Colon (tissue), 2 donors: Measurements from ENCODE around the gene RPL22.

Source experiments
- FAIRE-seq: peaks from 2 replicates; lab custom pipeline; 2012; peaks lifted over from hg19 to GRCh38; lab: Jason Lieb, UNC
- donor health status: control.
- donor health status: control.

RPL22 gene

DNA sequence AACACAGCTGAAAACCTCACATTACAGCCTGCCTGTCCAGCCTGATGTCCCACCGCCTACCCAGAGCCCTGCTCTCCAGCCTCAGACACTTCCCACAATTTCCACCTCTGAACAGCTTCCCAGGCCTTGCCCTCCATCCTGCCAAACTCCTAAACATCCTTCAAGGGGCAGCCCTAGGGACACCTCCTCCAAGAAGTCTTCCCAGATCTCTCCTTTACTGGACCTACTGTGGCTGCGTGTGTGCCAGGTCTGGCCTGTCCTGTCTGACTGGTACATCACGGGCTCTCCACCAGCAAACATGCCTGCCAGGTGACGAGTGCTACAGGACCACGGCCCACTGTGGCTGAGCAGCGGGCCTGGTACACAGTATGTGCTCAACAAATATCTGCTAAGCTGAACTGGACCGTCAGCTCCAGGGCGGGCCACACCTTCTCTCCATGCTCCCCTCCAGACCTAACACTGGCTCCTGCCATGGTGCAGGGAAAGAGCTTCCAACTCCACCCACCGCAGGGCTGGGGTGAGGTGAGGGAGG lies 48.0 kb downstream of the RPL22 start:
- FAIRE-seq: no peak

DNA sequence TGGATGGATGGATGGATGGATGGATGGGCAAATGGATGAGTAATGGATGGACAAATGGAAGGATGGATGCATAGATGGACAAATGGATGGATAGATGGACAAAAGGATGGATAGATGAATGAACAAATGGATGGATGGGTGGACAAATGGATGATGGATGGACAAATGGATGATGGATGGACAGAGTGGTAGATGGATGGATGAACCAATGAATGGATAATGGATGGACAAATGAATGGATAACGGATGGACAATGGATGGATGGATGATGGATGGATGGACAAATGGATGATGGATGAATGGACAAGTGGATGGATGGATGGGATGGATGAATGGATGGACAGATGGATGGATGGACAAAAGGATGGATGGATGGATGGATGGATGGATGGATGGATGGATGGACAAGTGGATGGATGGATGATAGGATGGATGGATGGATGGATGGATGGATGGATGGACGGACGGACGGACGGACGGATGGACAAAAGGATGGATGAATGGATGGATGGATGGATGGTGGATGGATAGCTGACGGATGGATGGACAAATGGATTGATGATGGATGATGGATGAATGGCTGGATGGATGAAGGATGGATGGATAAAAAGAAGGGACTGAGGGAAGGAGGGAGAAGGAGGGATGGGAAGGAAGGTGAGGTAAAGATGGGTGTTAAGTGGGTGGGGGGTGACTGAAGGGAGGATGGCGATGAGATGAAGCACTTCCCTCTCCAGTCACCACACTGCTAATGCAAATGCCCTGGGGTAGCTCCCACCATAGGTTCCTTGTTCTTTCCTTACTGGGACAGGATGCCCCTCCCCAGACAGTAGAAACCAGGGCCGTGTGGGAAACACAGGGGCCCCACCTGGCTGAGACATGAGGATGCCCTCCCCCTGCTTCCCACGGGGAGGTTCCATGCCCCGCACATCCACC lies 49.1 kb downstream of the RPL22 start:
- no peak for FAIRE-seq

DNA sequence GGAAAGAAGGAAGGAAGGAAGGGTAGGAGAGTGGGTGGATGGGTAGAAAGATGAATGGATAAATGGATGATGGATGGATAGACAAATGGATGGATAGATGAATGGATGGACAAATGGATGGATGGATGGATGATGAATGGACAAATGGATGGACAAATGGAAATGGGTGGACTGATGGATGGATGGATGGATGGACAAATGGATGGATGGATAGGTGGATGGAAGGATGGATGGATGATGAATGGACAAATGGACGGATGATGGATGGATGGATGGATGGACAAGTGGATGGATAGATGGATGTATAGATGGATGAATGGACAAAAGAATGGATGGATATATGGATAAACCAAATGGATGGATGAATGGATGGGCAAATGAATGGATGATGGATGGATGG lies 49.8 kb downstream of the RPL22 start:
- FAIRE-seq: no peak

DNA sequence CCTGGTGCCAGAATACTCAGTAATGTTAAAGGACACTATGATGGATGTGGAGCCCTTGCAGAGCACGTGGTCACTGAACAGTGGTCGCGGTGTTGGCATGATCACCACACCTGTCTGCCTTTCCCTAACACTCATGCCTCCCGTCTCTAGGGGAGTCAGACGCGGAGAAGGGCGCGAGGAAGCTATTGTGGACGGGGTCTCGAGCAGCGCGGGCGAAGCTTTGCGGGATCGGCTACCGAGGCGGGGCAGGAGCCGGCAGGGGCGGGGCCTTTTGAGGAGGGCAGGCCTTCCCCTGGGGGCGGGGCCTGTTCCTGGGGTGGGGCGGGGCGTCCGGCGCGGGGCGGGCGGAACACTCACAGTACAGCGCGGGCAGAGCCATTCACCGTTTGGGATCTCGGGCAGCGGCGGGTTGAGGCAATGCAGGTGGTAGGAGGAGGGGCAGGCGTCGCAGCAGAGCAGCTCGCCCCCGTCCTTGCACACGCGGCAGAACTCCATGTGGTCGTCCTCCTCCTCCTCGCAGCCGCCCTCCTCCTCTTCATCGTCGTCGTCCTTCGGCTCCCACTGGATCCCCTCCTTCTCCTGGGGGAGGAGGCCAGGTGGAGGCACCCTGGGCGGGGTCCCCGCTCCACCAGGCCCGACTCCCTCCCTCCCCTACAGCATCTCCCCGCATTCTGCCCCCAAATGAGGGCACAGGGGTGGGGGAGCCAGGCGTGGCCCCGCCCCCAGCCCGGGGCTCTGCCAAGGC lies 50.7 kb downstream of the RPL22 start:
- FAIRE-seq: no peak

DNA sequence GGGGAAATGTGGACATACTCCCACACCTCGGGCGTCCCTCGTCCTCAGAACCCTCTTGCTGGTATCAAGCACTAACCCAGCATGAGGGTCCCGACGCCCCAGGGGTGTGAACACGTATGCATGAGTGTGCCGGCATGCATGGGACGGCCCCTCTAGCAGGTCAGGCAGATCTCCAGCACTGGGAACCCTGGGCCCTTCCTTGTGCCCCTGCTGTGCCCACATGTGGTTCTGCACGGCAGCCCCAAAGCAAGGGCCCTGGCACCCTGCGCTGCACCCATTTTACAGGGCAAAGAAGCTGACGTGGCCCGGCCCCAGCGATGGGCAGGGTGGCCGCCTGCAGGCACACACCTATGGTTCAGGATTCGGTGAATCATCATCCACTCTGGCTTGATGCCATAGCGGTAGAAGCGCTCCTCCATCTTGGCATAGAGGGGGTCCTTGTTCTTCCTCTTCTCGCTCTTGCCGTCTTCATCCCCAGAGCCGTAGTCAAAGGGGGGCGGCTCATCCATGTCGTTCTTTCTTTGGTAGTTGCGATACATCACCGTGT lies 53.5 kb downstream of the RPL22 start:
- no peak for FAIRE-seq

DNA sequence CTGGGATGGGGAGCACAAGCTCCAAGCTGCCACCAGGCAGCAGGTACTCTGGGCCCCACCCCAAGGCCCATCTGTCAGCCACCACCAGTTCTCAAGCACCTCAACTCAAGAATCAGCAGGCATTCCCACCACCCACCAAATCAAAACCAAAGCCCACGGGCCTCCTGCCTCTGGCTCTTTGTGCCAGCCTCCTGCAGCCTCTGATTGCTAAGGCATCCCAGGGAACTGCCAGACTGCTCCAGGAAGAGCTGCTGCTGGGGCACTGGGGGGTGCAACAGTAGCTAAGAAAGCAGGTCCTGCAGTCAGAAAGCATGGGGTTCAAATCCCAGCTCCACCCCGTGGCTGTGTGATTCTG lies 54.0 kb downstream of the RPL22 start:
- no peak for FAIRE-seq

DNA sequence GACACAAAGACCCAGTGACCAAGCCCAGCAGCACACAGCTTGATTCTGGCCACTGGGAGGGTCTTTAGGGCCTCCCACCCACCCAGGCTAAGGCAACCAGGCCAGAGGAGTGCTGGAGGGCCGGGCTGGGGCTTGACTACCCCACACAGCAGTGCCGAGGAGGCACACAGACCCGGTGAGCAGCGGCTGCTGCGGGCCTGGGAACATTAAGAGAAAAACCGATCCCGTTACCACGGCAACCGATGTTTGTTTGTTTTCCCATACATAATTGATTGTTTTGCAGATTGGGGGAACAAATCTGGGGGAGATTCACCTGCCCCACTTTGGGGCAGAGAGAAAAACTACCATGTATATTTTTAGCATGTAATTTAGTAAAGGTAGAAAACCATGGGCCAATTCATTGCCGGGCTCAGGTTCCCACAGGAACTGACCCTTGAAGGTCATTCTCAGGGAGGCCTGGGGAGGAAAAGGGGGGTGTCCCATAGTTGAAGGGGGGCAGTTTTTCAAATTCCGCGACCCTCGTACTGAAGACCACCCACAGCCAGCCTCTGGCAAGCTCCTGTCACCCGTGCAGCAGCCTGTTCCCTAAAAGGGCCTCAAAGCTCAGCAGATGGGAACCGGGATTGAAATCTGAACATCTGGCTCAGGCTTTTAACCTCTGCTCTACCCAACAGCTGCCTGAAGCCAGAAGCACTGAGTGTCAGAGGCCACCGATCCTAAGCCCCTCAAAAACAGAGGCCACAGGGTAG lies 54.6 kb downstream of the RPL22 start:
- no peak for FAIRE-seq

DNA sequence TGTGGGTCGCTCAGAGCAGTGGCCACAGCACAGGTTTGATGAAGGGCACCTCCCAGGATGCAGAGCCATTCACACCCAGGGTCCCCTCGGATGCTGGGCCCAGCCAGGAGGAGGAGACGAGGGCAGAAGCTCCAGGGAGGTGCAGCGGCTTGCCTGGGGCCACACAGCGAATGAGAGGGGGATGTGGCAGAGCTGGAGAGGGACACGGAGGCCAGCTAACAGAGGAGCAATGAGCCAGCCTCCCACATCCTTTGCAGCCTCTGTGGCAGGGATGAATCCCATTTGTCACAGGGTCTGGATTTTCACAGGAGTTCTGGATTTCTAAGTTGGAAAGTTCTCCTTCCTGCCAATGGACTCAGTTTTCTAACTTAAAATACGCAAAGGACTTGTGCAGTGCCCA lies 55.2 kb downstream of the RPL22 start:
- FAIRE-seq: no peak

DNA sequence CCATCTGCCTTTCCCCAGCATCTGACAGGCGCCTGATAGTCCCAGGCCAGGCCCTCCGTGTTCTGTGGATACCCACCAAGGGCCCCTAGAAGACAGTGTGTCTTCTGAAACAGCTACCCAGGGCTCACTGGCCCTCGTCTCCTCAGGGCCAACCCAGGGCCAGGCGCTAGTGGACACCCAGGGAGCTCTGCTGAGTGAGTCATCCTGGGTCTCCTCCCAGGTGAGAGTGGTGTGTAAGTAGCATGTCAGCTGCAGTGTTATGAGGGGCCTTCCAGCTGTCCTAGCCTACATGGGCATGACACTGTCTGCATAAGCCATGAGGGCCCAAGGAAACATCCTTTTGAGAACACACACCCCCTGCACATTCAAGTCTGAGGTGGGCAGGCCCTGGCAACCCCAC lies 56.0 kb downstream of the RPL22 start:
- no peak for FAIRE-seq

DNA sequence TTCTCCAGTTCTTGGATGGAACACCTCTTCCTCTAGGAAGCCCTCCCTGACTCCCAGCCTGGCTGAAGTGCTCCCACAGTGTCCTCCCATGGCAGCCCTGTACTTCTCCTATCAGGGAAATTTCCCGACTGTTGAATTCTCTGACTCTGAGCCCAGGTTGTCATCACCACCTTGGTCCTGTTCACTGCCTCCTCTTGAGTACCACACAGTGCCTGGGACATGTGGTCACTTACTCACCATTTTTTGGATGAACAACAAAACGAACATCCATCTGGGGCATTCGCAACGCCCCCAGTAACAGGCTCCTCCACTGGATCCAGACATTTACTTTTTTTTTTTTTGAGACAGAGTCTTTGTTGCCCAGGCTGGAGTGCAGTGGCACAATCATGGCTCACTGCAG lies 56.7 kb downstream of the RPL22 start:
- no peak for FAIRE-seq

DNA sequence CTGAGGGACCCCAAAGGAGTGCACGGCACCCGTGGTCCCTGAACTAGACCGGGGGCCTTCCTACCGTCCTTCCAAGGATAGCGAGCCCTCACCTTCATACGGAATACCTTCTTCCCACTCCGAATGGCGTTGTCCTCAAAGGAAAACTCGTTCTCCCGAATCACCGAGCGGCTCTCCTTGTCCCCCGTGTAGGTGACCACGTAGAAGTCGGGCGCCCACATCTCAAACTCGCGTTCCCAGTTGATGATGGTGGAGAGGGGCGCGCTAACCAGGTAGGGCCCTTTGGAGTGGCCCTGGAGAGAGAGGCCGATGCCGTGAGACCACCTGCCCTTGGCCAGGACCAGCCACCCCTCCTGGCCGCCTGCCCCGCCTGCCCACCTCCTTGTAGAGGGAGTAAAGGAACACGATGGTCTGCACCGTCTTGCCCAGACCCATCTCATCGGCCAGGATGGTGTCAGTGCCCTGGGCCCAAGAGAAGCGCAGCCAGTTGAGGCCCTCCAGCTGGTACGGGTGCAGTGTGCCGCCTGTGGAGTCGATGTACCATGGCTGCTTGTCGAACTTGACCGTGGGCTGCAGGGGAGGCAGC lies 57.3 kb downstream of the RPL22 start:
- no peak for FAIRE-seq

DNA sequence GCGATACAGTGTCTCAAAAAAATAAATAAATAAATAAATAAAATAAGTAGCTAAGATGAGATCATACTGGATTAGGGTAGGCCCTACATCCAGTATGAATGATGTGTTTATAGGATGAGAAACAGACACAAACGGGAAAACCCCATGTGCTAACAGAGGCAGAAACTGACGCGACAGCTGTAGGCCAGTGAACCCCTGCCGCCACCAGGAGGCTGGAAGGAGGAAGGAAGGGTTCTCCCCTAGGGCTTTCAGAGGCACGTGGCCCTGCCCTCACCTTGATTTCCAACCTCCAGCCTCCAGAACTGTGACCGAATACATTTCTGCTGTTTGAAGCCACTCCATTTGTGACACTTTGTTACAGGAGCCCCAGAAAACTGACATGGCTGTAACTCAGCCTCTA lies 57.8 kb downstream of the RPL22 start:
- FAIRE-seq: no peak

DNA sequence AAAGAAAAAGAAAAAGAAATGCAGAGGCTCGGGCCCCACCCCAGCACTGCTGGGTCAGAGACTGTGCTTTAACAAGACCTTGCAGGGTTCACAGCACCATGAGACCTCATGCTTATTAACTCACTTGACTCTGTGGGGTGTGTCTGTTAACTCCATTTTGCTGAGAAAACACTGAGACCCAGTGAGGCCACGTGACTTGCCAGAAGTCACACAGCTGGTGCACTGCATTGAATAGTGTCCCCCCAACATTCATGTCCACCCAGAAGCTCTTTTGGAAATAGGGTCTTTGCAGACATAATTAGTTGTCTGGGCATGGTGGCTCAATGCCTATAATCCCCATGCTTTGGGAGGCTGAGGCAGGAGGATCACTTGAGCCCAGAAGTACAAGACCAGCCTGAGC lies 59.0 kb downstream of the RPL22 start:
- no peak for FAIRE-seq

DNA sequence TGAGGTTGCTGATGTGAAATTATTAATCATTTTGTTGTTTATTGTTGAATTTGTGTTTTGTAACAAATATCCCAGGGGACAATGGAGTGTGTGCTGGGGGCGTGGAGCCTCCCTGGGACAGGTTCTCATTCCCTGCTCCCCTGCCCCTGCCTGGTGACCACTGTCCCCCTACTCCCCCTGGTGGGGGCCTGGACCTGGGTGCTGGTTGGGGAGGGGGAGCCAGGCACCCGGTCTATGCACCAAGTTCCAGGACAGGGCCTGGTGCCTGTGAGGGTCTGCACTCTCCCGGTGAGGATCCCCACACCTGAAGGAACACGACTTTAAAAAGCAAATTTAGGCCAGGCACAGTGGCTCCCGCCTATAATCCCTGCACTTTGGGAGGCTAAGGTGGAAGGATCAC lies 61.6 kb downstream of the RPL22 start:
- no peak for FAIRE-seq

DNA sequence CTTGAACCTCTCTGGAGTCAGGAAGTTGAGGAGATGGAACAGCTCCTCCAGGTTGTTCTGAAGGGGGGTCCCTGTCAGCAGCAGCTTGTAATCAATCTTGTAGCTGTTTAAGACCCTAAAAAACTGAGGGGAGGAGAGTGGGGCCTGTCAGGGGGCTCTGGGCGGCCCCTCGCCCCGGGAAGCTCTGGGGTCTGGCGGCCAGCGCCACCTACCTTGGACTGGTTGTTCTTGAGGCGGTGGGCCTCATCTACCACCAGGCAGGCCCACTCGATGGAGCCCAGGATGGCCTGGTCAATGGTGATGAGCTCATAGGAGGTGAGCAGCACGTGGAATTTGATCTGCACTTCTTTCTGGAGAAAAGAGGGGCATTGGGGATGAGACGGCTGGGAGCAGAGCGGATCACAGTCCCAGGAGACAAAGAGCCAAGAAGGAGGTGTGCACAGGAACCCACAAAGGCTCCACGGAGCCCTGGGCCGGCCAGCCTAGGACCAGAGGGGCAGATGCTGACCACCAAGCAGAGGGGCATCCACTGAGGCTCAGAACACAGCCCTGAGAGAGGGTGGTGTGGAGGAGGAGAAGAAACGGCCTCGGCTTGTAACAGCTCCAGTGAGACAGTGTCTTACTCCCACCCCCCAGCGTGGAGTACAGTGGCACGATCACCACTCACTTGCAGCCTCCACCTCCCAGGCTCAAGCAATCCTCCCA lies 62.7 kb downstream of the RPL22 start:
- FAIRE-seq: no peak
